GM23248 (cell line): Measurements from ENCODE around the gene NHSL1. TPM values are rescaled to one million over a fixed set of nuclear protein-coding genes. Genes with fewer than 3 reads are reported as not detected.
A peak's percentile ranks its signal among the peaks of the same experiment; 100 is the strongest.

ENCODE experiments used
- DNase-seq: peaks from one replicate; pipeline ENCODE4 v3.0.0-alpha.2; 2015
- H2AFZ ChIP-seq: fragments of 200-600 bp; sonication (generic); 2 replicates; pipeline ENCODE4 v1.6.1; 2016; ENCODE audit warnings: antibody characterized with exemption
- H3F3A ChIP-seq: fragments of 200-600 bp; sonication (generic); 2 replicates; pipeline ENCODE4 v1.6.1; 2016; ENCODE audit warnings: mild to moderate bottlenecking, antibody characterized with exemption, mixed run types; ENCODE audit not compliant: insufficient read depth
- H3K27ac ChIP-seq: fragments of 200-600 bp; sonication (generic); 2 replicates; pipeline ENCODE4 v1.5.1; 2016; ENCODE audit warnings: mild to moderate bottlenecking
- H3K27me3 ChIP-seq: fragments of 200-600 bp; sonication (generic); replicated peaks from 2 replicates; pipeline ENCODE4 v1.6.1; 2016; ENCODE audit warnings: mild to moderate bottlenecking; ENCODE audit not compliant: insufficient read depth
- H3K36me3 ChIP-seq: fragments of 200-600 bp; sonication (generic); 2 replicates; pipeline ENCODE4 v1.6.1; 2016; ENCODE audit warnings: low read depth, mild to moderate bottlenecking
- H3K4me1 ChIP-seq: fragments of 200-600 bp; sonication (generic); 2 replicates; pipeline ENCODE4 v1.6.1; 2016; ENCODE audit warnings: mild to moderate bottlenecking; ENCODE audit not compliant: insufficient read depth
- H3K4me2 ChIP-seq: fragments of 200-600 bp; sonication (generic); one replicate; pipeline ENCODE4 v1.6.1; 2016; ENCODE audit warnings: mild to moderate bottlenecking; ENCODE audit not compliant: unreplicated experiment
- H3K4me3 ChIP-seq: fragments of 200-600 bp; sonication (generic); 2 replicates; pipeline ENCODE4 v1.5.1; 2016; ENCODE audit warnings: mild to moderate bottlenecking
- H3K79me2 ChIP-seq: fragments of 200-600 bp; sonication (generic); 2 replicates; pipeline ENCODE4 v1.6.1; 2016; ENCODE audit warnings: mild to moderate bottlenecking; ENCODE audit not compliant: insufficient read depth
- H3K9ac ChIP-seq: fragments of 200-600 bp; sonication (generic); 2 replicates; pipeline ENCODE4 v1.6.1; 2016; ENCODE audit warnings: mild to moderate bottlenecking
- H3K9me2 ChIP-seq: fragments of 200-600 bp; sonication (generic); 2 replicates; pipeline ENCODE4 v1.6.1; 2016; ENCODE audit warnings: mixed run types, mild to moderate bottlenecking, moderate library complexity; ENCODE audit not compliant: insufficient read depth
- H3K9me3 ChIP-seq: fragments of 200-600 bp; sonication (generic); one replicate; pipeline ENCODE4 v1.6.1; 2017; ENCODE audit warnings: low read depth
- H4K20me1 ChIP-seq: fragments of 200-600 bp; sonication (generic); 2 replicates; pipeline ENCODE4 v1.6.0; 2016; ENCODE audit not compliant: insufficient read depth
- EZH2 ChIP-seq: fragments of 200-600 bp; sonication (generic); IDR thresholded peaks from 2 replicates; pipeline ENCODE4 v1.6.1; 2018; ENCODE audit warnings: antibody characterized with exemption, mild to moderate bottlenecking; ENCODE audit not compliant: insufficient read depth, poor library complexity, severe bottlenecking
- EZH2phosphoT487 ChIP-seq: fragments of 200-600 bp; sonication (generic); IDR thresholded peaks from 2 replicates; pipeline ENCODE4 v1.6.1; 2018; ENCODE audit warnings: antibody characterized with exemption, moderate library complexity, mild to moderate bottlenecking, low read depth; ENCODE audit not compliant: insufficient read depth
- WGBS, 2 experiments: methylation state at CpG; one replicate each; pipeline ENCODE4 v1.1.6; 2015 to 2017; ENCODE audit warnings: low lambda C conversion rate in 2 of 2, low coverage in 1 of 2; ENCODE audit errors: missing lambda C conversion rate in 2 of 2; 5-methylcytosine and 5-hydroxymethylcytosine counted together
- in situ Hi-C: fragments of 300-500 bp; cut with MboI; formaldehyde crosslinking; loops from 2 replicates; pipeline ENCODE4 v1.15.0; 2020
- polyA plus RNA-seq: library from polyadenylated mRNA; unstranded; fragments of >200 nt; fragmentation: Nextera tagmentation; extraction: Ambion mirVana; gene quantifications from 2 replicates; pipeline ENCODE4 v1.2.1, GENCODE V29; 2016
- total RNA-seq: library from RNA; depleted of rRNA; stranded (reverse); fragments of >200 nt; shearing (Covaris generic); gene quantifications from 2 replicates; pipeline ENCODE4 v1.2.3, GENCODE V29; 2014

The NHSL1 gene
- total and polyA plus RNA-seq, 2 experiments from 2014 or later: 3.3 to 9.4 TPM

- H3K27ac ChIP-seq: no peak overlapping the region
- peak; percentile 55 for DNase-seq
These were observed 43.4 kb downstream of the NHSL1 start for GRCh38 chr6:138455746-138456400.

GRCh38 chr6:138454981-138455706, 44.1 kb downstream of the NHSL1 start:
- in situ Hi-C loops: no loop called here

More at GRCh38 chr6:138455746-138456400, 43.4 kb downstream of the NHSL1 start:
- in situ Hi-C loops: no loop called here
- no peak overlapping the region for H3K4me2 ChIP-seq
- peaks cover 8% of the 10 kb centered on the region; the same call in 1 of the 2 replicates for H3K4me1 ChIP-seq
- no peaks in the 10 kb centered on the region for H3K79me2 ChIP-seq
- no peak overlapping the region for H2AFZ ChIP-seq
- TF ChIP-seq EZH2 (no peak), EZH2phosphoT487 (no peak)
- H3K9me2 ChIP-seq: no peaks in the 10 kb centered on the region
- no peaks in the 10 kb centered on the region for H3K27me3 ChIP-seq
- H3K9ac ChIP-seq: no peak overlapping the region
- no peaks in the 10 kb centered on the region for H3K36me3 ChIP-seq
- no peaks in the 10 kb centered on the region; the same call in 1 of the 2 replicates for H4K20me1 ChIP-seq
- no peaks in the 10 kb centered on the region for H3F3A ChIP-seq
- WGBS, 2 experiments: 46 to 48% methylated on average over 7 of the region's 7 CpGs
- H3K4me3 ChIP-seq: no peak overlapping the region
- no peaks in the 10 kb centered on the region for H3K9me3 ChIP-seq

GRCh38 chr6:138451043-138451442, 48.3 kb downstream of the NHSL1 start:
- DNase-seq: no peak

More at GRCh38 chr6:138454981-138455706, 44.1 kb downstream of the NHSL1 start:
- no peak overlapping the region for H3K27ac ChIP-seq
- WGBS, 2 experiments: 81 to 86% methylated on average over 9 of the region's 9 CpGs
- no peak overlapping the region for H2AFZ ChIP-seq
- peaks cover 8% of the 10 kb centered on the region; the same call in 1 of the 2 replicates for H3K4me1 ChIP-seq
- no peaks in the 10 kb centered on the region for H3F3A ChIP-seq
- H3K79me2 ChIP-seq: no peaks in the 10 kb centered on the region
- H4K20me1 ChIP-seq: no peaks in the 10 kb centered on the region; the same call in 1 of the 2 replicates
- DNase-seq: peak; percentile 32
- no peaks in the 10 kb centered on the region for H3K27me3 ChIP-seq
- H3K9me2 ChIP-seq: no peaks in the 10 kb centered on the region
- H3K9ac ChIP-seq: no peak overlapping the region
- H3K9me3 ChIP-seq: no peaks in the 10 kb centered on the region
- TF ChIP-seq EZH2phosphoT487 (no peak), EZH2 (no peak)
- H3K4me2 ChIP-seq: no peak overlapping the region
- H3K4me3 ChIP-seq: no peak overlapping the region
- H3K36me3 ChIP-seq: no peaks in the 10 kb centered on the region

GRCh38 chr6:138450445-138450844, 48.8 kb downstream of the NHSL1 start:
- H3K4me3 ChIP-seq: no peak overlapping the region
- no peaks in the 10 kb centered on the region for H3K27me3 ChIP-seq
- H3K79me2 ChIP-seq: no peaks in the 10 kb centered on the region
- no peak overlapping the region for H3K27ac ChIP-seq
- TF ChIP-seq EZH2 (no peak), EZH2phosphoT487 (no peak)
- H4K20me1 ChIP-seq: no peaks in the 10 kb centered on the region
- no peak for DNase-seq
- no peaks in the 10 kb centered on the region for H3K36me3 ChIP-seq
- 83 to 88% methylated on average over 3 of the region's 3 CpGs for WGBS, 2 experiments
- H2AFZ ChIP-seq: no peak overlapping the region
- in situ Hi-C loops: no loop called here
- peaks cover under 1% of the 10 kb centered on the region; the same call in 1 of the 2 replicates for H3K4me1 ChIP-seq
- no peaks in the 10 kb centered on the region for H3K9me3 ChIP-seq
- no peaks in the 10 kb centered on the region for H3F3A ChIP-seq
- no peaks in the 10 kb centered on the region for H3K9me2 ChIP-seq
- no peak overlapping the region for H3K4me2 ChIP-seq
- no peak overlapping the region for H3K9ac ChIP-seq

More at GRCh38 chr6:138451043-138451442, 48.3 kb downstream of the NHSL1 start:
- H3K36me3 ChIP-seq: no peaks in the 10 kb centered on the region
- H3K4me1 ChIP-seq: peaks cover 7% of the 10 kb centered on the region; the same call in 1 of the 2 replicates
- H3K4me3 ChIP-seq: no peak overlapping the region
- no peak overlapping the region for H3K9ac ChIP-seq
- no peaks in the 10 kb centered on the region for H3F3A ChIP-seq
- no peaks in the 10 kb centered on the region for H3K9me3 ChIP-seq
- H3K4me2 ChIP-seq: no peak overlapping the region
- H3K79me2 ChIP-seq: no peaks in the 10 kb centered on the region
- no peak overlapping the region for H3K27ac ChIP-seq
- WGBS, 2 experiments: 98 to 100% methylated on average over 3 of the region's 3 CpGs
- no peaks in the 10 kb centered on the region for H4K20me1 ChIP-seq
- no peaks in the 10 kb centered on the region for H3K9me2 ChIP-seq
- no peak overlapping the region for H2AFZ ChIP-seq
- in situ Hi-C loops: no loop called here
- no peaks in the 10 kb centered on the region for H3K27me3 ChIP-seq
- TF ChIP-seq EZH2: no peak
